Osteoblast (primary cell): ENCODE results near the gene FTO. TPM values are rescaled to one million over a fixed set of nuclear protein-coding genes. Genes with fewer than 3 reads are reported as not detected.

Experiments used
- DNase-seq: peaks from one replicate; pipeline ENCODE4 v3.0.0; 2011; ENCODE audit warnings: low spot score, mixed read lengths; ENCODE audit not compliant: insufficient read length; ENCODE audit errors: missing footprints
- H2AFZ ChIP-seq: 2 replicates; pipeline ENCODE4 v1.6.0; 2011; ENCODE audit warnings: mild to moderate bottlenecking, low read length
- H3K27ac ChIP-seq: 2 replicates; pipeline ENCODE4 v1.5.1; 2011; ENCODE audit warnings: mild to moderate bottlenecking, low read depth, low read length, moderate library complexity
- H3K27me3 ChIP-seq: 2 replicates; pipeline ENCODE4 v1.6.0; 2012; ENCODE audit warnings: mild to moderate bottlenecking, control low read depth, inconsistent platforms, low read length, moderate library complexity; ENCODE audit not compliant: insufficient read depth
- H3K36me3 ChIP-seq: 2 replicates; pipeline ENCODE4 v1.5.1; 2011; ENCODE audit warnings: mild to moderate bottlenecking, low read length, control low read depth, moderate library complexity; ENCODE audit not compliant: insufficient read depth
- H3K4me1 ChIP-seq: 2 replicates; pipeline ENCODE4 v1.5.1; 2011; ENCODE audit warnings: mild to moderate bottlenecking, low read length, control low read depth, moderate library complexity; ENCODE audit not compliant: insufficient read depth
- H3K4me2 ChIP-seq: 2 replicates; pipeline ENCODE4 v1.6.0; 2011; ENCODE audit warnings: mild to moderate bottlenecking, low read length; ENCODE audit not compliant: insufficient read depth
- H3K4me3 ChIP-seq: fragments of 200-600 bp; sonication (generic); 3 replicates; pipeline ENCODE4 v1.5.1; 2012; ENCODE audit warnings: mild to moderate bottlenecking, low read length, inconsistent platforms; ENCODE audit not compliant: insufficient read depth
- H3K79me2 ChIP-seq: 2 replicates; pipeline ENCODE4 v1.6.0; 2012; ENCODE audit warnings: mild to moderate bottlenecking, low read length, control low read depth, inconsistent platforms; ENCODE audit not compliant: insufficient read depth
- H3K9me3 ChIP-seq: 2 replicates; pipeline ENCODE4 v1.5.1; 2011; ENCODE audit warnings: low read depth, low read length, control low read depth
- H4K20me1 ChIP-seq: 2 replicates; pipeline ENCODE4 v1.6.0; 2012; ENCODE audit warnings: mild to moderate bottlenecking, low read length, control low read depth; ENCODE audit not compliant: insufficient read depth
- CTCF ChIP-seq: IDR thresholded peaks from 2 replicates; pipeline ENCODE4 v1.5.1; 2011; ENCODE audit warnings: mild to moderate bottlenecking, low read depth, low read length, moderate library complexity; ENCODE audit errors: extremely low read depth
- total RNA-seq: library from RNA; depleted of rRNA; stranded (reverse); fragments of >200 nt; gene quantifications from 2 replicates; pipeline ENCODE4 v1.2.3, GENCODE V29; 2012

FTO gene
- total RNA-seq, 1 donor = 152 TPM

- DNase-seq = no peak
- no peak overlapping the region for H3K4me2 ChIP-seq
- no peak overlapping the region for H3K4me3 ChIP-seq
- H3K4me1 ChIP-seq = peaks cover 13% of the 10 kb centered on the region
- H3K36me3 ChIP-seq = no peaks in the 10 kb centered on the region
- no peaks in the 10 kb centered on the region for H4K20me1 ChIP-seq
- no peak overlapping the region for H2AFZ ChIP-seq
- no peak overlapping the region for H3K27ac ChIP-seq
- H3K27me3 ChIP-seq = no peaks in the 10 kb centered on the region
- no peaks in the 10 kb centered on the region for H3K9me3 ChIP-seq
- TF ChIP-seq CTCF = no peak
- peaks cover 15% of the 10 kb centered on the region for H3K79me2 ChIP-seq
Measured at GRCh38 chr16:53827741-53828140, 123.8 kb downstream of the FTO start.

- H3K4me2 ChIP-seq = no peak overlapping the region
- no peaks in the 10 kb centered on the region for H3K27me3 ChIP-seq
- no peak overlapping the region for H3K27ac ChIP-seq
- H3K4me1 ChIP-seq = peaks cover 7% of the 10 kb centered on the region
- no peak overlapping the region for H2AFZ ChIP-seq
- H3K4me3 ChIP-seq = no peak overlapping the region
- H3K36me3 ChIP-seq = no peaks in the 10 kb centered on the region
- DNase-seq = no peak
- H4K20me1 ChIP-seq = no peaks in the 10 kb centered on the region
- no peaks in the 10 kb centered on the region for H3K9me3 ChIP-seq
- TF ChIP-seq CTCF = no peak
- peaks cover 19% of the 10 kb centered on the region for H3K79me2 ChIP-seq
Measured at GRCh38 chr16:53829186-53829747, 125.3 kb downstream of the FTO start.

GRCh38 chr16:53832896-53833544 lies 129.1 kb downstream of the FTO start:
- Histone ChIP-seq H3K4me3 (no peak overlapping the region), H3K4me1 (peaks cover 7% of the 10 kb centered on the region), H3K27ac (no peak overlapping the region), H4K20me1 (no peaks in the 10 kb centered on the region), H2AFZ (no peak overlapping the region), H3K27me3 (no peaks in the 10 kb centered on the region), H3K36me3 (no peaks in the 10 kb centered on the region), H3K9me3 (no peaks in the 10 kb centered on the region), H3K79me2 (peaks cover 30% of the 10 kb centered on the region), H3K4me2 (no peak overlapping the region)
- DNase-seq = no peak
- no peak for TF ChIP-seq CTCF

GRCh38 chr16:53836142-53836541 lies 132.2 kb downstream of the FTO start:
- H2AFZ ChIP-seq = no peak overlapping the region
- no peaks in the 10 kb centered on the region for H3K27me3 ChIP-seq
- no peak overlapping the region for H3K4me2 ChIP-seq
- TF ChIP-seq CTCF = no peak
- H3K4me3 ChIP-seq = no peak overlapping the region
- H3K27ac ChIP-seq = no peak overlapping the region
- H3K4me1 ChIP-seq = no peaks in the 10 kb centered on the region
- H3K79me2 ChIP-seq = peaks cover 21% of the 10 kb centered on the region
- no peaks in the 10 kb centered on the region for H3K36me3 ChIP-seq
- H4K20me1 ChIP-seq = no peaks in the 10 kb centered on the region
- DNase-seq = no peak
- H3K9me3 ChIP-seq = no peaks in the 10 kb centered on the region
